ENCODE data around the gene RCAN1. TPM values are rescaled to one million over a fixed set of nuclear protein-coding genes. Genes with fewer than 3 reads are reported as not detected.

Gene RCAN1
- total and polyA plus RNA-seq, 2 of the 8 experiments (the other 6 are each of a cell fraction or from before 2014, with no cell fraction given), result 1.7 to 6.4 TPM

GRCh38 chr21:34613679-34614627, 960 bp downstream of the RCAN1 start (continued):
- TF ChIP-seq NANOG (IDR thresholded peaks at IDR 0.05; ENCODE audit: insufficient read depth, low read depth, low read length, poor library complexity, severe bottlenecking) (no peak), CHD1 (IDR thresholded peaks at IDR 0.05; ENCODE audit: low read depth, low read length) (no peak), ZNF274 (IDR thresholded peaks at IDR 0.05; ENCODE audit: borderline replicate concordance, extremely low read depth, low read length) (no peak), POLR2AphosphoS5 (IDR thresholded peaks at IDR 0.05; ENCODE audit: low read depth, low read length) (no peak), EGR1 (IDR thresholded peaks at IDR 0.05; ENCODE audit: borderline replicate concordance, low read depth, low read length) (no peak)
